IMR-90 (cell line): ENCODE data around the gene C12orf60.

Experiments
- CEBPB ChIP-seq: IDR thresholded peaks from 2 replicates; pipeline ENCODE4 v1.6.1; 2012; ENCODE audit warnings: low read depth, low read length, improper control_type of control experiment
- CTCF ChIP-seq: conservative IDR thresholded peaks from 2 replicates; pipeline ENCODE4 v1.5.1; 2012; ENCODE audit warnings: mild to moderate bottlenecking, low read depth, low read length, improper control_type of control experiment
- MAFK ChIP-seq: IDR thresholded peaks from 2 replicates; pipeline ENCODE4 v1.6.1; 2012; ENCODE audit warnings: low read depth, low read length, improper control_type of control experiment
- POLR2A ChIP-seq: IDR thresholded peaks from 2 replicates; pipeline ENCODE4 v1.6.1; 2012; ENCODE audit warnings: mild to moderate bottlenecking, low read depth, low read length

- TF ChIP-seq POLR2A (no peak), CEBPB (no peak), MAFK (no peak), CTCF (no peak)
Measured at GRCh38 chr12:14771651-14772137, 31.8 kb upstream of the C12orf60 start.
